ENCODE measurements around the gene NEK9.

The NEK9 gene

GRCh38 chr14:75049136-75049535 is 77.7 kb downstream of the NEK9 start:
- Histone ChIP-seq H3K79me1 (ENCODE audit: low read length) (peaks cover 6% of the 10 kb centered on the region), H3K79me2 (ENCODE audit: control insufficient read depth, insufficient read depth, low read length, poor library complexity) (peaks cover 5% of the 10 kb centered on the region), H3K4ac (ENCODE audit: low read depth, low read length) (no peak overlapping the region), H4K12ac (ENCODE audit: low read depth, low read length) (no peak overlapping the region), H3K4me2 (ENCODE audit: low read length) (no peak overlapping the region), H3K4me1 (ENCODE audit: control insufficient read depth in 1 of 2, insufficient read depth in 2 of 2, low read length in 2 of 2) (peaks cover 0 to 3% of the 10 kb centered on the region in 2 experiments), H3K27me3 (ENCODE audit: insufficient read depth, low read length) (no peaks in the 10 kb centered on the region), H3K14ac (ENCODE audit: low read length) (no peak overlapping the region), H2BK5ac (ENCODE audit: low read depth, low read length, poor library complexity) (no peak overlapping the region), H3K4me3 (ENCODE audit: low read depth, low read length) (no peak overlapping the region), H3K9ac (ENCODE audit: low read length) (no peak overlapping the region), H2AK5ac (ENCODE audit: low read length) (no peak overlapping the region), H2BK12ac (ENCODE audit: low read length) (no peak overlapping the region), H3K23ac (ENCODE audit: low read length) (no peak overlapping the region), H2BK120ac (ENCODE audit: insufficient read depth, low read length, poor library complexity) (no peak overlapping the region), H3K9me3 (ENCODE audit: insufficient read depth, low read depth, low read length) (no peaks in the 10 kb centered on the region), H4K91ac (ENCODE audit: low read depth, low read length) (no peak overlapping the region), H4K8ac (ENCODE audit: low read depth, low read length) (no peak overlapping the region), H2AFZ (ENCODE audit: insufficient read depth, low read length, poor library complexity) (no peak overlapping the region), H3K36me3 (ENCODE audit: control insufficient read depth in 1 of 2, insufficient read depth in 2 of 2, low read length in 2 of 2) (peaks cover 0 to 2% of the 10 kb centered on the region in 2 experiments), H3K27ac (ENCODE audit: low read depth, low read length) (no peak overlapping the region), H3K18ac (ENCODE audit: low read length) (no peak overlapping the region)
- no CpG with 5 or more reads among the region's 5 CpGs for WGBS (ENCODE audit: extremely low coverage, insufficient coverage, insufficient read length)
- no peak for DNase-seq

DNA sequence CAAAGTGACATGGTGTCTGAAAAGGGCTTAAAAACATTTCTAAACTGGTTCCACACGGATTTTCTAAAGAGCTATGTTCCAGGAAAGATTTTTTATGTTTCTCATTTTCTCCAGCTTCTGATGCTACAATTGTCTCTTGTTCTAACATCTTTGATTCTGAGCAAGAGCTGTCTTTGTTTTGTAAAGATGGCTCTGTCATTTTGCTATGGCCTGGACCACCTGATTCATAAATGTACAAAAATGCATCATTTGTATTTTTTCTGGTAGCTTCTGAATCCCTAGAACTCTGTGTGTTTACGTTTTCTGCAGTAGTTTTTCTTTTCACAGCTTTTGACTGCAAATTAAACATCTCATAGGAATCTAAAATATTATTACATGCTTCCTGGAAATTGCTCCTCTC is 78.7 kb downstream of the NEK9 start:
- H3K79me2 ChIP-seq (ENCODE audit: control insufficient read depth, insufficient read depth, low read length, poor library complexity), result peaks cover 5% of the 10 kb centered on the region
- no peak overlapping the region for H2BK12ac ChIP-seq (ENCODE audit: low read length)
- no peak overlapping the region for H4K8ac ChIP-seq (ENCODE audit: low read depth, low read length)
- H3K27ac ChIP-seq (ENCODE audit: low read depth, low read length), result no peak overlapping the region
- H3K4me2 ChIP-seq (ENCODE audit: low read length), result no peak overlapping the region
- no peak overlapping the region for H3K23ac ChIP-seq (ENCODE audit: low read length)
- no peak overlapping the region for H2BK5ac ChIP-seq (ENCODE audit: low read depth, low read length, poor library complexity)
- H3K4me1 ChIP-seq (ENCODE audit: control insufficient read depth in 1 of 2, insufficient read depth in 2 of 2, low read length in 2 of 2), result peaks cover 0 to 3% of the 10 kb centered on the region in 2 experiments
- no peak overlapping the region for H3K4me3 ChIP-seq (ENCODE audit: low read depth, low read length)
- H3K27me3 ChIP-seq (ENCODE audit: insufficient read depth, low read length), result no peaks in the 10 kb centered on the region
- no peak overlapping the region for H4K12ac ChIP-seq (ENCODE audit: low read depth, low read length)
- no peak for DNase-seq
- H3K4ac ChIP-seq (ENCODE audit: low read depth, low read length), result no peak overlapping the region
- no peak overlapping the region for H2BK120ac ChIP-seq (ENCODE audit: insufficient read depth, low read length, poor library complexity)
- no peak overlapping the region for H2AFZ ChIP-seq (ENCODE audit: insufficient read depth, low read length, poor library complexity)
- H3K14ac ChIP-seq (ENCODE audit: low read length), result no peak overlapping the region
- peaks cover 0 to 2% of the 10 kb centered on the region in 2 experiments for H3K36me3 ChIP-seq (ENCODE audit: control insufficient read depth in 1 of 2, insufficient read depth in 2 of 2, low read length in 2 of 2)
- peaks cover 6% of the 10 kb centered on the region for H3K79me1 ChIP-seq (ENCODE audit: low read length)
- H4K91ac ChIP-seq (ENCODE audit: low read depth, low read length), result no peak overlapping the region
- WGBS (ENCODE audit: extremely low coverage, insufficient coverage, insufficient read length), result no CpG with 5 or more reads among the region's 2 CpGs
- H3K9ac ChIP-seq (ENCODE audit: low read length), result no peak overlapping the region
- no peak overlapping the region for H3K18ac ChIP-seq (ENCODE audit: low read length)
- no peaks in the 10 kb centered on the region for H3K9me3 ChIP-seq (ENCODE audit: insufficient read depth, low read depth, low read length)
- H2AK5ac ChIP-seq (ENCODE audit: low read length), result no peak overlapping the region

DNA sequence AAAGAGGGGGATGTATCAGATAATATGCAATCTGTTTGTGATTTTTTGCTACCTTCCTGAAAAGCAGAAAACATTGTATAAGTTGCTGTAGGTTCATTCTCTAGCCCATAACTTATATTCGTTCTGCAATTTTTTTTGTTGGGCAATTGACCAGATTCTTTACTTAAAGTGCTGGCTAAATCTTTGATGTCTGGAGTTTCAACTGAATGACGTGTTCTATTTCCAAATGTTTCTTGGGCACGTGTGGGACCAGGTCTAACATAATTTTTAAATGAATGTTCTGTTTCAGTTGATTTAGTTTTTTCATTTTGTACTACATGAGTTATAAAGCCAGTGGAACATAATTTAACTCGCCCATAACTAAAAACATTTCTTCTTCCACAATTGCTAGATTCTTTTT is 79.3 kb downstream of the NEK9 start:
- H4K12ac ChIP-seq (ENCODE audit: low read depth, low read length), result no peak overlapping the region
- no peak overlapping the region for H3K4me2 ChIP-seq (ENCODE audit: low read length)

GRCh38 chr14:75046899-75047298 is 79.9 kb downstream of the NEK9 start:
- H3K9me3 ChIP-seq (ENCODE audit: insufficient read depth, low read depth, low read length), result no peaks in the 10 kb centered on the region
- peaks cover 2 to 3% of the 10 kb centered on the region in 2 experiments for H3K4me1 ChIP-seq (ENCODE audit: control insufficient read depth in 1 of 2, insufficient read depth in 2 of 2, low read length in 2 of 2)
- no peak overlapping the region for H3K4ac ChIP-seq (ENCODE audit: low read depth, low read length)
- WGBS (ENCODE audit: extremely low coverage, insufficient coverage, insufficient read length), result no CpG with 5 or more reads among the region's 3 CpGs
- H3K4me3 ChIP-seq (ENCODE audit: low read depth, low read length), result no peak overlapping the region
- H3K4me2 ChIP-seq (ENCODE audit: low read length), result no peak overlapping the region
- H2AK5ac ChIP-seq (ENCODE audit: low read length), result no peak overlapping the region
- H2BK12ac ChIP-seq (ENCODE audit: low read length), result no peak overlapping the region
- H2AFZ ChIP-seq (ENCODE audit: insufficient read depth, low read length, poor library complexity), result no peak overlapping the region
- peak in 1 of 2 donors; percentile 9 for DNase-seq
- H3K27ac ChIP-seq (ENCODE audit: low read depth, low read length), result no peak overlapping the region
- no peak overlapping the region for H4K91ac ChIP-seq (ENCODE audit: low read depth, low read length)
- H3K9ac ChIP-seq (ENCODE audit: low read length), result no peak overlapping the region
- H3K14ac ChIP-seq (ENCODE audit: low read length), result no peak overlapping the region
- H3K79me2 ChIP-seq (ENCODE audit: control insufficient read depth, insufficient read depth, low read length, poor library complexity), result peaks cover 5% of the 10 kb centered on the region
- no peak overlapping the region for H3K23ac ChIP-seq (ENCODE audit: low read length)
- H3K27me3 ChIP-seq (ENCODE audit: insufficient read depth, low read length), result no peaks in the 10 kb centered on the region
- H4K8ac ChIP-seq (ENCODE audit: low read depth, low read length), result no peak overlapping the region
- H4K12ac ChIP-seq (ENCODE audit: low read depth, low read length), result no peak overlapping the region
- peaks cover 6% of the 10 kb centered on the region for H3K79me1 ChIP-seq (ENCODE audit: low read length)
- peaks cover 0 to 2% of the 10 kb centered on the region in 2 experiments for H3K36me3 ChIP-seq (ENCODE audit: control insufficient read depth in 1 of 2, insufficient read depth in 2 of 2, low read length in 2 of 2)
- H2BK5ac ChIP-seq (ENCODE audit: low read depth, low read length, poor library complexity), result no peak overlapping the region
- no peak overlapping the region for H3K18ac ChIP-seq (ENCODE audit: low read length)
- no peak overlapping the region for H2BK120ac ChIP-seq (ENCODE audit: insufficient read depth, low read length, poor library complexity)

More for the DNA sequence above, 79.3 kb downstream of the NEK9 start:
- no peak overlapping the region for H3K18ac ChIP-seq (ENCODE audit: low read length)
- no peak overlapping the region for H2BK12ac ChIP-seq (ENCODE audit: low read length)
- no peak overlapping the region for H4K91ac ChIP-seq (ENCODE audit: low read depth, low read length)
- H3K14ac ChIP-seq (ENCODE audit: low read length), result no peak overlapping the region
- no peaks in the 10 kb centered on the region for H3K9me3 ChIP-seq (ENCODE audit: insufficient read depth, low read depth, low read length)
- H3K23ac ChIP-seq (ENCODE audit: low read length), result no peak overlapping the region
- H2AFZ ChIP-seq (ENCODE audit: insufficient read depth, low read length, poor library complexity), result no peak overlapping the region
- no peak overlapping the region for H3K9ac ChIP-seq (ENCODE audit: low read length)
- no peak overlapping the region for H2AK5ac ChIP-seq (ENCODE audit: low read length)
- H2BK5ac ChIP-seq (ENCODE audit: low read depth, low read length, poor library complexity), result no peak overlapping the region
- peaks cover 0 to 2% of the 10 kb centered on the region in 2 experiments for H3K36me3 ChIP-seq (ENCODE audit: control insufficient read depth in 1 of 2, insufficient read depth in 2 of 2, low read length in 2 of 2)
- H3K79me1 ChIP-seq (ENCODE audit: low read length), result peaks cover 6% of the 10 kb centered on the region
- H3K79me2 ChIP-seq (ENCODE audit: control insufficient read depth, insufficient read depth, low read length, poor library complexity), result peaks cover 5% of the 10 kb centered on the region
- H3K27ac ChIP-seq (ENCODE audit: low read depth, low read length), result no peak overlapping the region
- no peak overlapping the region for H3K4me3 ChIP-seq (ENCODE audit: low read depth, low read length)
- DNase-seq, result peak in 1 of 2 donors; percentile 68
- peaks cover 0 to 3% of the 10 kb centered on the region in 2 experiments for H3K4me1 ChIP-seq (ENCODE audit: control insufficient read depth in 1 of 2, insufficient read depth in 2 of 2, low read length in 2 of 2)
- no peak overlapping the region for H2BK120ac ChIP-seq (ENCODE audit: insufficient read depth, low read length, poor library complexity)
- no peak overlapping the region for H3K4ac ChIP-seq (ENCODE audit: low read depth, low read length)
- no peaks in the 10 kb centered on the region for H3K27me3 ChIP-seq (ENCODE audit: insufficient read depth, low read length)
- H4K8ac ChIP-seq (ENCODE audit: low read depth, low read length), result no peak overlapping the region
- no CpG with 5 or more reads among the region's 4 CpGs for WGBS (ENCODE audit: extremely low coverage, insufficient coverage, insufficient read length)

All from trophoblast cell (in vitro differentiated cells and primary cell).